GM12878 (cell line): ENCODE data around the gene PCSK6. TPM values are rescaled to one million over a fixed set of nuclear protein-coding genes. Genes with fewer than 3 reads are reported as not detected.

Source experiments
- ATAC-seq: fragments of 200-7000 bp; cut with Tn5 transposase; 3 replicates; pipeline ENCODE4 v1.9.1; 2020; ENCODE audit warnings: mild to moderate bottlenecking, moderate library complexity
- BruUV-seq: library from RNA; stranded (reverse); fragments of 400-500 nt; replicated peaks from 2 replicates; lab custom pipeline; 2021; lab: Mats Ljungman, UMichigan
- CTCF ChIA-PET: fragments of 300-600 bp; sonication (Branson Sonifier 250); formaldehyde crosslinking; extraction: SDS; loops from one replicate; lab custom pipeline; 2021; ENCODE audit warnings: inconsistent platforms; lab: Yijun Ruan, JAX
- POLR2A ChIA-PET: fragments of 350-600 bp; formaldehyde crosslinking; extraction: SDS; loops from one replicate; lab custom pipeline; 2021; ENCODE audit warnings: inconsistent platforms; lab: Charles Lee
- RAD21 ChIA-PET: fragments of 300-600 bp; sonication (Branson Sonifier 250); formaldehyde crosslinking; loops from one replicate; lab custom pipeline; 2023; ENCODE audit warnings: antibody characterized with exemption; ENCODE audit not compliant: unreplicated experiment; lab: Charles Lee
- SMC1A ChIA-PET: fragments of 300-600 bp; sonication (Branson Sonifier 250); formaldehyde crosslinking; loops from one replicate; lab custom pipeline; 2023; ENCODE audit not compliant: unreplicated experiment, uncharacterized antibody; lab: Charles Lee
- DNase-seq: peaks from one replicate; pipeline ENCODE4 v3.0.0-alpha.2; 2011; ENCODE audit warnings: low read depth, low spot score
- FAIRE-seq: peaks from 3 replicates; lab custom pipeline; 2011; peaks lifted over from hg19 to GRCh38; lab: Jason Lieb, UNC
- H2AFZ ChIP-seq: 2 replicates; pipeline ENCODE4 v1.6.0; 2011; ENCODE audit warnings: low read depth, low read length, control low read depth; ENCODE audit not compliant: control insufficient read depth
- H3K27ac ChIP-seq: 2 replicates; pipeline ENCODE4 v1.5.1; 2011; ENCODE audit warnings: control low read depth; ENCODE audit not compliant: control insufficient read depth, insufficient read depth
- H3K27me3 ChIP-seq, 2 experiments: replicated peaks in 1 of 2; 2 replicates each; pipeline versions ENCODE4 v1.6.0 to v1.6.1; 2011; ENCODE audit warnings: low read length in 1 of 2; ENCODE audit not compliant: control insufficient read depth in 2 of 2, insufficient read depth in 2 of 2
- H3K36me3 ChIP-seq, 2 experiments: 2 replicates each; pipeline ENCODE4 v1.5.1; 2011; ENCODE audit warnings: low read length in 1 of 2; ENCODE audit not compliant: control insufficient read depth in 2 of 2, insufficient read depth in 2 of 2
- H3K4me1 ChIP-seq: 2 replicates; pipeline ENCODE4 v1.6.1; 2011; ENCODE audit warnings: mild to moderate bottlenecking, low read length, moderate library complexity, mixed read lengths; ENCODE audit not compliant: control insufficient read depth, insufficient read depth
- H3K4me2 ChIP-seq: 2 replicates; pipeline ENCODE4 v1.6.0; 2011; ENCODE audit warnings: control low read depth; ENCODE audit not compliant: control insufficient read depth, insufficient read depth
- H3K4me3 ChIP-seq: fragments of 200-600 bp; sonication (generic); 2 replicates; pipeline ENCODE4 v1.5.1; 2016
- H3K79me2 ChIP-seq: 2 replicates; pipeline ENCODE4 v1.6.0; 2011; ENCODE audit warnings: low read length; ENCODE audit not compliant: control insufficient read depth, insufficient read depth
- H3K9ac ChIP-seq: 2 replicates; pipeline ENCODE4 v1.8.0; 2011; ENCODE audit warnings: low read length, control low read depth, mixed read lengths; ENCODE audit not compliant: control insufficient read depth, insufficient read depth
- H3K9me3 ChIP-seq: replicated peaks from 3 replicates; pipeline ENCODE4 v1.5.1; 2011; ENCODE audit warnings: mild to moderate bottlenecking, low read length; ENCODE audit not compliant: control insufficient read depth, insufficient read depth
- H4K20me1 ChIP-seq: 2 replicates; pipeline ENCODE4 v1.6.0; 2011; ENCODE audit not compliant: control insufficient read depth, insufficient read depth
- BHLHE40 ChIP-seq, 2 experiments: fragments of 450-650 bp in 1 of 2; IDR thresholded peaks; 2 replicates each; pipeline ENCODE4 v1.6.1; 2011 to 2017; ENCODE audit warnings: low read depth in 2 of 2, borderline replicate concordance in 1 of 2, improper control_type of control experiment in 1 of 2, low read length in 1 of 2, mild to moderate bottlenecking in 1 of 2
- BMI1 ChIP-seq: fragments of 450-650 bp; IDR thresholded peaks from 2 replicates; pipeline ENCODE4 v1.6.1; 2016; ENCODE audit warnings: mild to moderate bottlenecking, moderate library complexity, borderline replicate concordance
- CBX5 ChIP-seq: sonication (generic); IDR thresholded peaks from 2 replicates; pipeline ENCODE4 v1.6.1; 2016; ENCODE audit warnings: low read depth, moderate library complexity, mild to moderate bottlenecking, inconsistent platforms
- CTCF ChIP-seq, 3 experiments: IDR thresholded peaks in 2 of 3; conservative IDR thresholded peaks in 1 of 3; 2 replicates each; pipeline ENCODE4 v1.5.1; 2011; ENCODE audit warnings: low read depth in 3 of 3, low read length in 3 of 3, mild to moderate bottlenecking in 3 of 3, control low read depth in 2 of 3, moderate library complexity in 2 of 3, inconsistent platforms in 1 of 3, mixed read lengths in 1 of 3; ENCODE audit not compliant: control insufficient read depth in 2 of 3, insufficient read depth in 1 of 3; ENCODE audit errors: extremely low read depth in 1 of 3
- EGR1 ChIP-seq, 2 experiments: IDR thresholded peaks; 1 replicate in 1 of 2; 2 replicates in 1 of 2; pipeline ENCODE4 v1.6.1; 2011 to 2012; ENCODE audit warnings: low read depth in 2 of 2, low read length in 2 of 2, borderline replicate concordance in 1 of 2, mild to moderate bottlenecking in 1 of 2, moderate library complexity in 1 of 2
- EP300 ChIP-seq, 2 experiments: fragments of 150-350 bp in 1 of 2; IDR thresholded peaks; 2 replicates each; pipeline ENCODE4 v1.6.1; 2011 to 2012; ENCODE audit warnings: low read depth in 2 of 2, low read length in 2 of 2, borderline replicate concordance in 1 of 2, improper control_type of control experiment in 1 of 2, inconsistent platforms in 1 of 2; ENCODE audit not compliant: control insufficient read depth in 1 of 2
- NFYB ChIP-seq: IDR thresholded peaks from 2 replicates; pipeline ENCODE4 v1.6.1; 2011; ENCODE audit warnings: low read depth, mild to moderate bottlenecking, low read length, improper control_type of control experiment, moderate library complexity; ENCODE audit not compliant: insufficient read depth
- PAX8 ChIP-seq: fragments of 450-650 bp; IDR thresholded peaks from 2 replicates; pipeline ENCODE4 v1.6.1; 2017; ENCODE audit warnings: mild to moderate bottlenecking, moderate library complexity
- PML ChIP-seq: IDR thresholded peaks from 2 replicates; pipeline ENCODE4 v1.6.1; 2012; ENCODE audit warnings: low read length, inconsistent platforms
- RCOR1 ChIP-seq: conservative IDR thresholded peaks from 2 replicates; pipeline ENCODE4 v1.6.1; 2012; ENCODE audit warnings: low read depth, low read length, improper control_type of control experiment
- SIX5 ChIP-seq: IDR thresholded peaks from 2 replicates; pipeline ENCODE4 v1.6.1; 2011; ENCODE audit warnings: mild to moderate bottlenecking, low read depth, low read length, moderate library complexity; ENCODE audit not compliant: severe bottlenecking
- SMARCA5 ChIP-seq: fragments of 450-650 bp; IDR thresholded peaks from 2 replicates; pipeline ENCODE4 v1.6.1; 2017; ENCODE audit warnings: mild to moderate bottlenecking
- SMC3 ChIP-seq: IDR thresholded peaks from 2 replicates; pipeline ENCODE4 v1.6.1; 2011; ENCODE audit warnings: low read length, improper control_type of control experiment, borderline replicate concordance
- SP1 ChIP-seq: IDR thresholded peaks from one replicate; pipeline ENCODE4 v1.6.1; 2011; ENCODE audit warnings: low read depth, low read length
- SUZ12 ChIP-seq: fragments of 200-600 bp; sonication (generic); IDR thresholded peaks from one replicate; pipeline ENCODE4 v1.6.1; 2018; ENCODE audit warnings: antibody characterized with exemption, mild to moderate bottlenecking; ENCODE audit not compliant: unreplicated experiment
- TBL1XR1 ChIP-seq: IDR thresholded peaks from 2 replicates; pipeline ENCODE4 v1.6.1; 2012; ENCODE audit warnings: low read depth, low read length, improper control_type of control experiment
- USF1 ChIP-seq: IDR thresholded peaks from 2 replicates; pipeline ENCODE4 v1.6.1; 2011; ENCODE audit warnings: borderline replicate concordance, low read depth, mild to moderate bottlenecking, moderate library complexity, mixed read lengths, low read length; ENCODE audit not compliant: insufficient read depth; ENCODE audit errors: extremely low read length
- ZBED1 ChIP-seq: IDR thresholded peaks from 2 replicates; pipeline ENCODE4 v1.6.1; 2016; ENCODE audit warnings: borderline replicate concordance
- WGBS: methylation state at CpG from one replicate; pipeline ENCODE4 v1.1.6; 2016; ENCODE audit warnings: low lambda C conversion rate; ENCODE audit not compliant: insufficient replicate concordance, insufficient coverage; ENCODE audit errors: missing lambda C conversion rate; 5-methylcytosine and 5-hydroxymethylcytosine counted together
- in situ Hi-C: fragments of 300-500 bp; cut with MboI; formaldehyde crosslinking; loops from 9 replicates; pipeline ENCODE4 v1.14.3; 2018; ENCODE audit warnings: mixed read lengths
- intact Hi-C: fragments of 100-400 bp; cut with micrococcal nuclease; formaldehyde crosslinking; loops from one replicate; pipeline ENCODE4 v1.14.2; 2022; ENCODE audit not compliant: unreplicated experiment
- polyA plus RNA-seq, 11 experiments: library from polyadenylated mRNA; depleted of rRNA in 4 of 11; unstranded in 6 of 11; stranded (reverse) in 5 of 11; fragments of >200 nt; fragmentation: Nextera tagmentation in 4 of 11; fragmentation: Illumina TruSeq in 1 of 11; extraction: Ambion mirVana in 4 of 11; extraction: Trizol in 1 of 11; gene quantifications; 1 replicate in 1 of 11; 2 replicates in 10 of 11; pipeline versions ENCODE4 v1.2.1 to v1.2.3, GENCODE V29; 2011 to 2016; ENCODE audit warnings: inconsistent platforms in 2 of 11, missing spikeins in 2 of 11, low read depth in 1 of 11
- total RNA-seq, 4 experiments: library from RNA; depleted of rRNA in 3 of 4; stranded (reverse); fragments of >200 nt in 3 of 4; fragmentation: Illumina TruSeq in 1 of 4; extraction: Trizol in 1 of 4; gene quantifications; 2 replicates each; pipeline versions ENCODE4 v1.2.1 to v1.2.3, GENCODE V29; 2013 to 2021
- TF ChIP-seq, protein P1 (sequence below): IDR thresholded peaks from 2 replicates; pipeline ENCODE4 v1.6.1; 2011; ENCODE audit warnings: low read depth, low read length, improper control_type of control experiment, borderline replicate concordance

The PCSK6 gene
- total and polyA plus RNA-seq, 10 of the 15 experiments (the other 5 are each of a cell fraction or from before 2014, with no cell fraction given), result 0.19 to 0.67 (median 0.25) TPM; not detected in 4

DNA sequence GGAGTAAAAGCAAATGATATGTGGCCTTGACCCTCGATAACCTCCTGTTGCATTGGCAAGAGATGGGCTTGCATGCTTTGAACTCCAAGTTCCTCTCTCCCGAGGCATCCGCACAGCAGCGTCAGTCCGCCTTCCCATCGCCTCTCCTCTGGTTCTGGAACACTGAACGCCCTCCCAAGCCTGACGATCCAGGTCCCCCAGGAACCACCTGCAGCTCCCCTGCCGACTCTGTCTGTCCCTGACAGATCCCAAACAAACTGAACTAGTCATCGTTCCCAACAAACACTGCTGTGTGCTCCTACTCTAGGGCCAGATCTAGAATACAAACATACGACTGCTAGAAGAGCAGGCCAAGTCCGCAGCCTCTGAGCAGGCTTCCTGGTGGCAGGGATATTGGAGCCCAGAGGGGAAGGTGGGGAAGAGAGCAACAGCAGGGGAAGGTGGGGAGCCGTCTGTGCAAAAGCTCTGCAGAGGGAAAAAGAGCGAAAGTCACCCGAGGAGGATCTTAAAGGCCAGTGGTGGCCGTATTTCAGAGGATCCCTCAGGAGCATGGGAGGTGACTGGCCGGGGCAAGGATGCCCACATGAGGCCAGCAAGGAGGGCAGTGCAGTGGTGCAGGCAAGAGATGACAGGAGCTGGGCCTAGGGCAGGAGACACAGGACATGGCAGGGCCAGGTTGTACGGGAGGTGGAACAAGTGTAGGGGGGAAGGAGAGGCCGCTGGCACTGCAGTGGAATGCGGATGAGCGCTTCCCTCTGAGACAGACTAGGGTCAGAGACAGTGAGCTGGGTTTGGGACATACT is 50.8 kb downstream of the PCSK6 start:
- Histone ChIP-seq H3K4me3 (no peak overlapping the region), H3K27me3 (peaks cover 0 to 4% of the 10 kb centered on the region in 2 experiments; a peak in 3 of 4 replicates), H3K4me2 (no peak overlapping the region), H3K79me2 (no peaks in the 10 kb centered on the region), H3K9me3 (no peaks in the 10 kb centered on the region), H3K4me1 (no peaks in the 10 kb centered on the region), H4K20me1 (no peaks in the 10 kb centered on the region), H3K9ac (no peak overlapping the region), H3K27ac (no peak overlapping the region), H2AFZ (no peak overlapping the region), H3K36me3 (no peaks in the 10 kb centered on the region)
- no peak for TF ChIP-seq EGR1 (IDR thresholded peaks at IDR 0.05; ENCODE audit: borderline replicate concordance in 1 of 2, low read depth in 2 of 2, low read length in 2 of 2)
- TF ChIP-seq CBX5, result no peak
- no peak for TF ChIP-seq SUZ12
- TF ChIP-seq RCOR1, result no peak
- TF ChIP-seq ZBED1, result no peak
- no peak for TF ChIP-seq EP300 (IDR thresholded peaks at IDR 0.05; ENCODE audit: borderline replicate concordance in 1 of 2, control insufficient read depth in 1 of 2, low read depth in 2 of 2, low read length in 2 of 2)
- no peak for TF ChIP-seq SMARCA5
- TF ChIP-seq SIX5, result no peak
- TF ChIP-seq CTCF (IDR thresholded peaks at IDR 0.05 in 2 of 3, conservative IDR thresholded peaks at IDR 0.05 in 1 of 3; ENCODE audit: control insufficient read depth in 2 of 3, extremely low read depth in 1 of 3, insufficient read depth in 1 of 3, low read depth in 3 of 3, low read length in 3 of 3), result no peak
- TF ChIP-seq, protein P1, sequence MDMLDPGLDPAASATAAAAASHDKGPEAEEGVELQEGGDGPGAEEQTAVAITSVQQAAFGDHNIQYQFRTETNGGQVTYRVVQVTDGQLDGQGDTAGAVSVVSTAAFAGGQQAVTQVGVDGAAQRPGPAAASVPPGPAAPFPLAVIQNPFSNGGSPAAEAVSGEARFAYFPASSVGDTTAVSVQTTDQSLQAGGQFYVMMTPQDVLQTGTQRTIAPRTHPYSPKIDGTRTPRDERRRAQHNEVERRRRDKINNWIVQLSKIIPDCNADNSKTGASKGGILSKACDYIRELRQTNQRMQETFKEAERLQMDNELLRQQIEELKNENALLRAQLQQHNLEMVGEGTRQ, result no peak
- no peak for TF ChIP-seq PAX8
- TF ChIP-seq BMI1, result no peak
- TF ChIP-seq PML, result no peak
- no peak for TF ChIP-seq NFYB
- TF ChIP-seq BHLHE40 (IDR thresholded peaks at IDR 0.05; ENCODE audit: borderline replicate concordance in 1 of 2, low read depth in 2 of 2, low read length in 1 of 2), result no peak
- no peak for TF ChIP-seq USF1
- no peak for TF ChIP-seq SMC3
- no peak for TF ChIP-seq TBL1XR1
- no peak for TF ChIP-seq SP1
- ChIA-PET POLR2A (no interaction called here), SMC1A (no interaction called here), CTCF (no interaction called here), RAD21 (no interaction called here)
- ATAC-seq (no peak), FAIRE-seq (no peak), DNase-seq (no peak)
- no TSS peak for BruUV-seq
- intact Hi-C loops, result no loop called here
- in situ Hi-C loops, result no loop called here
- WGBS, result 46% methylated on average over 19 of the region's 21 CpGs
